GM21619 (cell line): Measurements from ENCODE around the gene MCRIP2.

Source experiments
- ATAC-seq: cut with Tn5 transposase; IDR thresholded peaks from one replicate; pipeline ENCODE4 v1.9.1; 2021; ENCODE audit not compliant: unreplicated experiment

Gene MCRIP2

GRCh38 chr16:647173-647902 lies 5.7 kb downstream of the MCRIP2 start:
- no peak for ATAC-seq

DNA sequence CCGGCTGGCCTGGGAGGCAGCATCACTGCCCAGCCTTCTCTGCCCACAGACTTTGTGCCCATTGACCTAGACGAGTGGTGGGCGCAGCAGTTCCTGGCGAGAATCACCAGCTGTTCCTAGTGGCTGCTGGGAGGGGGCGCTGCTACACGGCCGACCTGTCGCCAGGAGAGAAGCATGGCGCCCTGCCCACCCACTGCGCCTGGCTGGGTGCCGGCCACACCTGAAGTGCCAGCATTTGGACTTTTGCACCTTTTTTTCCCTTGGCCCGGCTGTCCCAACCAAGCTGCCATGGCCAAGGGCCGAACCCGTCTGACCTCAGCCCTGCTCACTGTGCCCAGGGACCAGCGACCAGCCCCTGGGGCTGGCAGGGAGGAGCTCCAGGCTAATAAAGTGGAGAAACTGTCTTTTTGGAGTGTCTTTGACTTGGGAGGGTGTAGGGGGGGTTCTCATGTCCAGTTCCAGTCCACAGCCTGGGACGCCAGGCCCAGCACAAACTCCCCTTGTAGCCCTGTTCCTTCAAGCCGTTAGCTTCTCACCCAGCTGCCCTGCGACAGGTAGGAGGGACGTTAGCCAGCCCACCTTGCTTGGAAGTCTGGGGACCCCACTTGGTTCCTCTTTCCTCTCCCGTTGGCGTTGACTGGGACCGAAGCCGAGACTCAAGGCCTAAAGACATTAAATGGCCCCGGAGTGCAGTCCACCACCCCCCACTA lies 6.6 kb downstream of the MCRIP2 start:
- no peak for ATAC-seq

DNA sequence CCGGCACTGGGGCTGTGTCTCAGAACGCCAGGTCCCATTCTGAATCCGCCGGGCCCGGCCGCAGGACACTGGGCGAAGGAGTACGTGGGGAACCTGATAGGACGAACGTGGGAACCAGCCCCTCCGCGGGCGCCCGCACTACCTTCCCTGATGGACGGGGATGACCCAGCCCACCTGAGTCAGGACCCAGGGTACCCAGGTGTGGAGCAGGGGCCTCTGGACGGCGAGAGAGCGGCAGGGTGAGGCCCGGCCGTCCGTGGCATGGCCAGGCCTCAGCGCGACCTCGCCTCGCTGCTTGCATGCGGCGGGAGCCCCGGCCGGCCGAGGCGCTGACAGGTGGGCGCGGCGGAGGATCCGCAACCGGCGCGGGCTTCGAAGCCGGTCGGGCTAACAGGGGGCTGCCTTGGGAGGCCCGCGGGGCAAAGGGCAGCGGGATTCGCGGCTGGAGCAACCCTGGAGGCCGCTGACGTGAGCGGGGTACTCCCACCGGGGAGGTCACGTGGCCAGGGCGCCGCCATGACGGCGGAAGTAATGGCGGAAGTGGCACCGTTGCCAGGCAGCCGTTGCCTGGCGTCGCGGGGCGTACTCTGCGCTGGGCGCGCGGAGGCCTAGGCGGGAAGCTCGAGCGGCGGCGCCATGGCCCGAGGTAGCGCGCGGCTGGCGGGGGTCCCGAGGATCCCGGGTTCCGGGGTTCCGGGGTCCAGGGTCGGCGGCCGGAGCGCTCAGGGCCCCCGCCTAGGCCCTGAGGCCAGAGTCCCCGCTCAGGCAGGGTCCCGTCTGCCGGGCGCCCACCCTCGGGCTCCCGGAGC lies 7.4 kb downstream of the MCRIP2 start, which contains the start of gene WDR90:
Gene WDR90, plus strand, starts transcription at position 585 of the 809 bp plus-strand sequence. Its CDS starts 52 bp downstream, at position 637.
- ATAC-seq = peak; percentile 73

GRCh38 chr16:649631-650030 lies 8.0 kb downstream of the MCRIP2 start:
- no peak for ATAC-seq

DNA sequence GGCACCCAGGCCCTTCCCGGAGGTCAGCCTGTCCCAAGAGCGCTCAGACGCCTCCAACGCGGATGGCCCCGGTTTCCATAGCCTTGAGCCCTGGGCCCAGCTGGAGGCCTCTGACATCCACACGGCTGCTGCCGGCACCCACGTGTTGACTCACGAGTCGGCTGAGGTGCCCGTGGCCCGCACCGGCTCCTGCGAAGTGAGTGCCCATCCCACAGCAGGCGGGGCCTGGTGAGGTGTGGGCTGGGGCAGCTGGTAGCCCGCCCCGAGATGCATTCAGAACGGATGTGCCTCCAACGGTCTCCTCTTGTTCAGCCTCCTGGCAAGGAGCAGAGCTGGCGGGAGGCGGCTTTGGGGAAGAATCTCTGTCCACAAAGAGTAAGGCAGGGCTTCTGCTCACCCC lies 10.2 kb downstream of the MCRIP2 start:
- ATAC-seq = no peak

- ATAC-seq = no peak
Observed at GRCh38 chr16:652454-653305, 11.1 kb downstream of the MCRIP2 start.

- no peak for ATAC-seq
Observed at GRCh38 chr16:654034-654433, 12.4 kb downstream of the MCRIP2 start.

DNA sequence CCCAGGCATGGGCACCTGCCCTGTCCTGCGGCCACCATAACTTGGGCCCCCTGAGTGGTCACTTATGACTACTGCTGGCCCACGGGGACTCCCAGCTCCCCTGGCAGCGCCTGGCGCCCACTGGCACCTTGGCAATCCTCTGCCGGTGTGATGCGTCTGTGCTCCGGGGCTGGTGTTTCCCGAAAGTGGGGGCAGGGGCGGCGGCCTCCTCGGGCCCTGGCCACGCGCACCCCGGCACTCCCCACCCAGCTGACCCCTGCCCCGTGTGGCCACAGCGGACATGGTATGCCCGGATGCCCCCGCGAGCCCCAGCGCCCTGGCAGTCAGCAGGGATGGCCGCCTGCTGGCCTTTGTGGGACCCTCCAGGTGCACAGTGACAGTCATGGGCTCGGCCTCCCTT lies 15.9 kb downstream of the MCRIP2 start:
- ATAC-seq = no peak

- no peak for ATAC-seq
Observed at GRCh38 chr16:658679-659571, 17.3 kb downstream of the MCRIP2 start.

DNA sequence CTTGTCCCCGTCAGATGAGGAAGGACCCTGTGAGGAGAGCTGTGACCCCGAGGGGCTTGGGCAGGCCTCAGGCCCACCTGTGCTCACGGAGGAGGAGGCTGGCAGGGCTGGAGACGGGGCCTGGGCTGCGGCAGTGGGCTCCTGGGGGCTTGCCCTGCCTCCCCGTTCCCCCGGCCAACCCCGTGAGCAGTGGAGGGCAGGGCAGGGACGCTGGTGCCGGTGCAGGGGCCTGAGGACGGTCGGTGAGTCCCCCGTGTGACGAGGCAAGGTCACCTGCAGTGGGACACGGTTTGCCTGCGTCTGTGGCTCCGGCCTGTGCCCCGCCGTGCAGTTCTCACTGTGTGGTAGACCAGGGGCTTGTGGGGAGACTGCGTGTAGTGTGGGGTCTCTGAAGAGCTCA lies 18.0 kb downstream of the MCRIP2 start:
- no peak for ATAC-seq

DNA sequence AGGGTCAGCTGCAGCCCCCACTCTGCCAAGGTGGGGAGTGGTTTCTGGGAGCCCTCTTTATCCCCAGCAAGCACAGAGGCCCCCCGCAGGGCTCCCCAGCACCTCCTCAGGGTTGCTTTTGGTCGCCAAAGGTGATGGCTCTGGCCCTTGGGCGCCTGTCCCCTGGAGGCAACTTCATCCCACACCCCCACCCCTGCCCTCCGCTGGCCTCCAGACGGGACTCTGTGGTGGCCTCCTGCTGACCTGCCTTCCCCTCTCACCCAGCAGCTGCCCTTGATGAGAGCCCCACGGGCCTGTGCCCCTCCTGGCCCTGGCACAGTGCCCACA lies 18.5 kb downstream of the MCRIP2 start:
- no peak for ATAC-seq

- ATAC-seq = no peak
Observed at GRCh38 chr16:660459-661183, 19.0 kb downstream of the MCRIP2 start.

GRCh38 chr16:661184-661821 lies 19.7 kb downstream of the MCRIP2 start:
- ATAC-seq = no peak

- no peak for ATAC-seq
Observed at GRCh38 chr16:662095-662494, 20.5 kb downstream of the MCRIP2 start.

DNA sequence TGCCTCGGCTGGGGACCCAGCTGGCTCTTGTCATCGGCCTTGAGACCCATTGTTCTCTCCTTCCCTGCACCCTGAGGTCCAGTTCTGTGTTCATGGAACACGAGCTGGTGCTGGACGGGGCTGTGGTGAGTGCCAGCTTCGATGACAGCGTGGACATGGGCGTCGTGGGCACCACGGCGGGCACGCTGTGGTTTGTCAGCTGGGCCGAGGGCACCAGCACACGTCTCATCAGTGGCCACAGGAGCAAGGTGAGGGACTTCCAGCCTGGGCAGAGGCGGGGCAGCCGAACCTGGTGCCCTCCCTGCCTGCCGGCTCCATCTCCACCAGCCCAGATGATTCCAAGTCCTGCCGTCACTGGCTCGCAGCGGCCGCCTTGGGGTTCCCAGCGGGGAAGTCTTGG lies 21.0 kb downstream of the MCRIP2 start:
- ATAC-seq = no peak

GRCh38 chr16:666572-666971 lies 24.9 kb downstream of the MCRIP2 start:
- ATAC-seq = no peak

DNA sequence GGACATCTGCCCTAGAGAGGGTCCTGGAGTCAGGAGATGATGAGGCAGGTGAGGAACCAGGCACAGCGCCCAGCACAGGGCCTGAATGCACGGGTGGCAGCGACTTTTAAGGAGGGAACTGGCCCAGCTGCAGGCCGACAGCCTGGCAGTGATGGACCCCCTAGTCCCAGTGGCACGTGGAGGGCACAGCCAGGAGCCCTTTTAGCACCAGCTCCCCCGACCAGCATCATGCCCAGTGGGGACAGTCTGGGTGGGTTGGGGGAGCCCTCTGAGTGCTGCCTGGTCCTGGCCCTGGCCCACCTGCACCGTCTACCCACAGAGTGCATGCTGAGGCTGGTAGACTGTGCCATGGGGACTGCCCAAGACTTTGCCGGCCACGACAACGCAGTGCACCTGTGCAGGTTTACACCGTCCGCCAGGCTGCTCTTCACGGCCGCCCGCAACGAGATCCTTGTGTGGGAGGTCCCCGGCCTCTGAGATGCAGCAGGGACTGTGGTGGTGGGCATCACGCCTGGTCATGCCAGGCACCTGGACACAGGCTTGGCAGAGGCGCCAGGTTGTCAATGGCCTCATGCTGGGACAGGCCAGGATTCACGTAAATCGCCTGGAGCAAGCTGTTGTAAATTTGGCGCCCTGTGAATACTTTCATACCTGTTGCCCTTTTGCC lies 25.6 kb downstream of the MCRIP2 start:
- ATAC-seq = no peak
